ENCODE measurements around the gene ZNF217.

DNA sequence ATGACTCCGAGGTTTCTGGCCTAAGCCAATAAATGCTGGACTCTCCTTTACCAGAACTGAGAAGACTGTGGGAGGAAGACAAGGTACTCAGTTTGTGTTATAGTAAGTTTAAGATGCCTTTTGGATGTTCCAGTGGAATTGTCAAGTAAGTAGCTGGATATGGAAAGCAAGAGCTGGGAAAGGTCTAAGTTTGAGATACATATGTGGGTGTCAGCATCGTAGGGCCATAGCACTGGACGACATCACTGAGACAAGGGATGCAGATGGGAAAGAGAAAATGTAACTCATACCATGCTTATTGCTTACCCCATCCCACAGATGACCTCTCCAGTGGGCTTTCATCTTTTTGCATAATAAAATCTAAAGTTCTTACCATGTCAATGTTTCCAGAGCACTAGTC lies 45.5 kb upstream of the ZNF217 start:
- TF ChIP-seq, protein P1, sequence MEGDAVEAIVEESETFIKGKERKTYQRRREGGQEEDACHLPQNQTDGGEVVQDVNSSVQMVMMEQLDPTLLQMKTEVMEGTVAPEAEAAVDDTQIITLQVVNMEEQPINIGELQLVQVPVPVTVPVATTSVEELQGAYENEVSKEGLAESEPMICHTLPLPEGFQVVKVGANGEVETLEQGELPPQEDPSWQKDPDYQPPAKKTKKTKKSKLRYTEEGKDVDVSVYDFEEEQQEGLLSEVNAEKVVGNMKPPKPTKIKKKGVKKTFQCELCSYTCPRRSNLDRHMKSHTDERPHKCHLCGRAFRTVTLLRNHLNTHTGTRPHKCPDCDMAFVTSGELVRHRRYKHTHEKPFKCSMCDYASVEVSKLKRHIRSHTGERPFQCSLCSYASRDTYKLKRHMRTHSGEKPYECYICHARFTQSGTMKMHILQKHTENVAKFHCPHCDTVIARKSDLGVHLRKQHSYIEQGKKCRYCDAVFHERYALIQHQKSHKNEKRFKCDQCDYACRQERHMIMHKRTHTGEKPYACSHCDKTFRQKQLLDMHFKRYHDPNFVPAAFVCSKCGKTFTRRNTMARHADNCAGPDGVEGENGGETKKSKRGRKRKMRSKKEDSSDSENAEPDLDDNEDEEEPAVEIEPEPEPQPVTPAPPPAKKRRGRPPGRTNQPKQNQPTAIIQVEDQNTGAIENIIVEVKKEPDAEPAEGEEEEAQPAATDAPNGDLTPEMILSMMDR (IDR thresholded peaks at IDR 0.05): no peak
- TF ChIP-seq POLR2A (IDR thresholded peaks at IDR 0.05) (no peak), POLR2AphosphoS5 (IDR thresholded peaks at IDR 0.05) (no peak)

Measured in upper lobe of left lung (tissue), 4 donors.